ENCODE data around the gene WNT4.
A peak's percentile ranks its signal among the peaks of the same experiment; 100 is the strongest.

Gene WNT4

DNA sequence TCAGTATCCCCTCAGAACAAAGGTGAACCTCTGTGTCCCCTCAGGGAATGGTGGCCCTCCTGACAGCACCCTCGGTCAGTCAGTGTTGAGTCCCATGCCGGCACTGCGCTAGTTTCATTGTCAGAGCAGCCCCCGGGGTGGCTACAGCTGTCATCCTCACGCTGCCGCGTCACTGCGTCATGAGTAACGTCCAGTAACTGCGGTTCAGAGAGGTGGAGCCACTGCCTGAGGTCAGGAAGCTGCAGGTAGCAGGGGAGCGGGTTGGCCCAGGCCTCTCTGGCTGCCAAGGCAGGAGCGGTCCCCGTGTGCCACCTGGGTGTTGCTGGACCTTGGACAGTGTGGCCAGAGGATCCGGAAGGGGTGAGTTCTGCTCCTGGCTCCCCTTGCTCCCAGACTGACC lies 20.2 kb upstream of the WNT4 start:
- no peak for DNase-seq

DNA sequence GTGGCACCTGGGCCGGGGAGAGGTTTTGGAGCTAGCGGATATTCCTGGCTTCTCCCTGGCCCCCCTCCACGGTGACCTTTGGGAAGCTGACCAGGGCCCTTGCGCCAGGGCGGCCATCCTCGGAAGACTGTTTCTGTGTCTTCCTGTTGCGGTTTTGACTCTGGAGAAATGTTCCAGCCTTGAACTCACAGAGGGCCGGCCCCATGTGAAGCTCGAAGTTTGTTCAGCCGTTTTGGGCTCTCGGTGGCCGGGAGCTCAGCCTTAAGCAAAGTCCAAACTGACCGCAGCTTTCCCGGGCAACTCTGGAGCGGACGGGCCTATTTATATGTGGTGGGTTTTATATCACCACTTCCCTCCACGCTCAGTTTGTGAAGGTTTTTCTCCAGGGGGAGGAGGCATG lies 17.0 kb upstream of the WNT4 start:
- no peak for DNase-seq

DNA sequence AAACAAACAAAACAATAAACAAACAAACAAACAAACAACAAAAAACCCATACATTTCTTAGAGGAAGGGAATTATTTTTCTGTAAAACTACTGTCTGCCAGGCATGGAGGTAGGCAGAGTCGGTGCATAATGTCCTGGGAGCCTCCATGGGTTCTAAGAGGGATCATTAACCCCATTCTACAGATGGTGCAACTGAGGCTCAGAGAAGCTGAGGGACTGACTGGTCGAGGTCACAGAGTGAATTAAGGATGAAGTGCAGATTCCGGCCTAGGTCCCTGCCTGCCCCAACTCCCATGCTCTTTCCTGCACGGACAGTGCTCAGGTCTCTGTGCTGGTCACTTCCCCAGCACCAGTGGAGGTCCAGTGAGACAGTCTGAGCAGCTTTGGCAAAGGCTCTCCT lies 15.8 kb upstream of the WNT4 start:
- DNase-seq: no peak

DNA sequence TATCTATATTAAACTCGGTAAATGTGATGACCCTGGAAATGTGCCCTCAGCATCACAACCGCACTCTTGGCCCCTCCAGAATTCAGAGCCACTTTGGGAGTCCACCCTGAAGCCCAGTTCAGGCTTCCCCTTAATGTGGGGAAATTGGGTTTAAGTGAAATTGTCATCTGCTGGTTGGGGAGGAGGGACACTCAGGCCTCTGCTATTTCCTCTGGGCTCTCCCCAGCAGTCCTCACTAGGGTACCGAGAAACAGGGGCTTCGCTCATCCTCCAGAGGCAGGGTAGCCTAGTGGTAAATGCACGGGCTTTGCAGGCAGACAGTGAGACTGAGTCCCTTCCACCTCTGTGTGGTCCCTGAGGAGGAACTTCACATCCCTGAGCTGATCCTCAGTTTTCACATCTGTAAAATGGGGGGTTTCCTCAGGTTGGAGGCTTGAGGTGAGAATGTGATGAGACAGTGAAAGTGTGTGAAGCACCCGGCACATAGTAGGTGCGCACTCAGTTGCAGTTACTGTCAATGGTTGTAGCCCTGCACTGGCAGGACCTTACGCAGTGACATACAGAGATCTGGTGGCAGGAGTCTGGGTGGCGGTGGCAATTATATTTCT lies 14.6 kb upstream of the WNT4 start:
- DNase-seq: no peak

DNA sequence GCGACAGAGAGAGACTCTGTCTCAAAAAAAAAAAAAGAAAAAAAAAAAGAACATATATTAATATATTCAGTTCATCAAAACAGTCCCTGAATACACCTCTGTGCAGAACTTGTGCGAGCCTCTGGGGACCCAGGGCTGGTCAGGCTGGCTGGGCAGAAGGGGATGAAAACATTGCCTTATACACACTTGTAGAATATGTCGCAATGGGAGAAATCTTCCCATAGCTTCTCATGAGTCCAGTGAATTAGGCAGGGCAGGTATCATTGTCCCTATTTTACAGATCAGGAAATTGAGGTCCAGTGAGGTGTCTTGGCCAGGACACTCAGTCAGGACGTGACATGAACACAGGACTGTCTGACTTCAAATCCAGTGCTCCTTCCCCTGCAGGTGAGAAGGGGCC lies 12.6 kb upstream of the WNT4 start:
- DNase-seq: no peak

DNA sequence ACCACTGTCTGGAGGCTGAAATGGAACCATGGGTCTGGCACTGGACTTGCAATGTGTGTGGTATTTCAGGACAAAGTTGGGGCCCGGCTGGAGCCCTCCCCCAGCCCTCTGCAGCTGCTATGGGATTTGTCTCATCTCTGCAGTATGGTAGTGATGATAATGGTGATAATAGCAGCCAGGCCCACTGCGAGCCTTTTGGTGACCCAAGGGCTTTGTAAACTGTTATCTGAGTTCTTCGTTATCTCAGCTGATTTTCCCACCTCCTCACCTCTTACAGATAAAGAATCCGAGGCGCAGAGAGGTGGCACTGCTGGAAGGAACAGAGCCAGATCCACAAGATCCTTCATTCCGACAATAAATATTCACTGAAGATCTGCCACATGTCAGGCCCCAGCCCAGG lies 11.7 kb upstream of the WNT4 start:
- no peak for DNase-seq

DNA sequence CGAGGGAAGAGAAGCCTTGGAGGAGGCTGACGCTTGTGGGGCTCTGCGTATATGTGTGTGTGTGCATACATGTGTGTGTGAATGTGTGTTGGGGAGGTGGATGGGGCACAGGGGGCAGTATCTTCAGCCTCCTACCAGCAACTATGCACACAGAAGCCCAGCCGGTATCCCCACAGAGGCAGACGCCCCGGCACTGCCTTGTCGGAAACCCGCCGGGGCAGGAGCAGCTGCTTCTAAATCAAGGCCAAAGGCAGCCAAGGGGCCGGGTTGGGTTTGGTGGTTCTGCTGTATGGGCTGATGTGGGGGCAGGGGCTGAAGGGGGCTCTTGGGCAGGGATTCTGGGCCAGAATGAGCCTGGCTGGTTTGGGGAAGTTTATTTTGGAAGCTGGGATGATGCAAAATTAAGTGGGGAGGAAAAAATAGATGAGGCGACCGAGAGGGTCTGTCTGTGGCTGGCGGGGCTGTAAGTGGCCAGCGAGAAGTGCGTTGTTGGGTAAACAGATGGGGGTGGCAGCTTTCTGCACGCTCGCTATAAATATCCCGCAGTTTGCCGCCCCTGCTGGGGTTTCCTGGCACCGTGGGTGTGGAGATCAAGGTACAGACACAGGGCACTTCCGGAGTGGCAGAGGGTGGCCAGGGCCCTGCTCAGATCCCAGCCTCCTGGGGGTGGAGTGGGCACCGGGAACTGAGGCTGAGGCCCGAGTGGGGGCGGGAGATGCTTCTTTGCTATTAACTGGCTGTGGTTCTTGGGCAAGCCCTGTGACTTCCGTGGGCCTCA lies 11.0 kb upstream of the WNT4 start:
- DNase-seq: no peak

DNA sequence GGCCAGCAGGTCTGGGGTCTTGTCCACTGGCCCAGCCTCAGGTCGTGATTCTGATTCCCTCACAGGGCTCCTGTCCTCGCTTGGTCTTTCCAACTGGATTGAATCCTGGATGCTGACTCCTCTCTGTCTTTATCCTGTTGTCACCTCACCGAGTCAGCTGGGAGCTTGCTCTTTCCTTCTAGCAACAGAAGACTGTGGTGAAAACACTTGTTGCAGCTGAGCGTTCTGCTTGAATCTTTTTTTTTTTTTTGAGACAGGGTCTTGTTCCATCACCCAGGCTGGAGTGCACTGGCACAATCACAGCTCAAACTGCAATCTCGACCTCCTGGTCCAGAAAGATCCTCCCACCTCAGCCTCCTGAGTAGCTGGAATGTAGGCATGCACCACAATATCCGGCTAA lies 8.0 kb upstream of the WNT4 start:
- no peak for DNase-seq

DNA sequence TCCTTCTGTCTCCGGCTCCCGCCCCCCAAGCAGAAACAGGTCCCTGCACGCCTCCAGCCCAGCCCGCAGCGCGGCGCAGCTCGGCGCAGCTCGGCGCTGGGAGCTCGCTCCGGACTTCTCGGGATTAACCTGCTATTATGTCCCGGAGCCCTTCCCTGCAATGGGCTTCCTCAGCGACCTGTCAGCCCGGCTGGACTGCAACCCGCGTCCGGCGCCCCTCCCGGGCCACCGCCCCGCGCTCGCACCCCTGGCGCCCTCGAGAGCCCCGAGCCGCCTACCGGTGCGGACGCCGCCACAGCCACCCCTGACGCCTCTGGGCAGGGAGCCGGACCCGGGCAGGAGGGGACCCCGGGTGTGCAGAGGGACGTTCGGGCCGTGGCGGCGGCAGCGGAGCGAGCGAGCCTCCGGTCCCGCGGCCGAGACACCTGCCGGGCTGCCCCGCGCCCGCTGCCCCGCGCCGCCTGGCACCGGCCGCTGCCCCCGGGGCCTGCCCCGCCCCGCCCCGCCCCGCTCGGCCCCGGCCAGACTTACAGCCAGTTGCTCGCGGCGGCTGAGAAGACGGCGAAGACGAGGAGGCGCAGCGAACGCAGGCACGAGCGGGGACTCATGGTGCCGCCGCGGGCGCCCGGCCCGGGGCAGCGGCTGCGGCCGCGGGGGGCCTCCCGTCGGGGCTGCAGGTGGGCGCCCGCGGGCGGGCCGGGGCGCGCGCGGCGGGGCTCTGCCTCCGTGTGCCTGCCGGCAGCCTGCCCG lies 407 bp downstream of the WNT4 start:
- DNase-seq: peak; percentile 64

DNA sequence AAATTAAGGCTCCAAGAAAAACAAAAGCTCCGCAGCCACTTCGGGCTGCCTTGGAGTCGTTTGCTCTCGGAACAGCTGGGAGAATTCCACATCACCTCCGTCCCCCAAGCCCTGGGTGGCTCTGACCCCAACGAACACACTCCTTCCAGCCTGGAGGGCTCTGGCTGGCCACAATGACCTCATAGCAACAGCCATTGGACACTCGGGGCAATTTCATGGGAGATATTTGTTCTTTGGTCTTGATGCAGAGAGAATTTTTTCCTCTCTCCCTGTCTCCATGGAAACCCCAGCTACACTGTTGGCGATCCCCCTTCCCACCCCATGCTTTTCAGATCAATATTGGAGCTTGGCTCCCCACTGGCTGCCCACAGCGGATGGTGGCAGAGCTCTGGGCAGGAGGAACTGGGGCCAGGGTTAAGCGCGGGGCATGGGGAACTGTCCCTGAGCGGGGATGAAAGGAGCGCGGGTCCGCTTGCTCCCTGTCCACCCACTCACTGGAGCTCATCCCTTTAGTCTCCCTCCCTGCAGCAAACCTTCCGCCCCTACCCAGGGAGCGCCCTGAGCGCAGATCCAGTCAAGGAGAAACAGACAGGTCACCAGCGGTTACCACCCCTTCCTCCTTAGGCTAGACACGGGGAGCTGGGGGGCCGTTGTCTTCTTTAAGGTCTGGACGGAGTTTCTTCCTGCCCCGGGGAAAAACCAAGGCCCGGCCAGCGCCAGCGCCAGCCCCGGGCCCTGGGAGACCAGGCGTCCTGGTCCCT lies 1.2 kb downstream of the WNT4 start:
- DNase-seq: no peak

DNA sequence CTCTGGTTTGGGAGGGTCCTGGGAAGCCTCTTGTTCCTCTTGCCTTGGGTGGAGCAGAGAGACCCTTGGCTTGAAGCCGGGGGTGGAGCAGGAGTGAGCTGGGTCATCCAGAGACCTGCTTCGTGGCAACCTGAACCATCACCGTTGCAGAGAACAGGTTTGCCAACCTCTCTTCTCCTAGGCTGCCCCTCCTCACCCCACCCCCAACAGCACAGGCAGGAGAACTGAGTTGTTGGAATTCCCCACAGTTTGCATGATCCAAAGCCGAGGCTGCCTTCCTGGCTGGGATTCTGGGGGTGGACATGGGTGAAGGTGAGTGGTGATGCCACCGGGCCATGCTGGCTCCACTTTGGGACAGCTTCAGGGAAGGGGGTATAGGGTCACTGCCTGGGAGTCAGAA lies 2.2 kb downstream of the WNT4 start:
- DNase-seq: no peak

DNA sequence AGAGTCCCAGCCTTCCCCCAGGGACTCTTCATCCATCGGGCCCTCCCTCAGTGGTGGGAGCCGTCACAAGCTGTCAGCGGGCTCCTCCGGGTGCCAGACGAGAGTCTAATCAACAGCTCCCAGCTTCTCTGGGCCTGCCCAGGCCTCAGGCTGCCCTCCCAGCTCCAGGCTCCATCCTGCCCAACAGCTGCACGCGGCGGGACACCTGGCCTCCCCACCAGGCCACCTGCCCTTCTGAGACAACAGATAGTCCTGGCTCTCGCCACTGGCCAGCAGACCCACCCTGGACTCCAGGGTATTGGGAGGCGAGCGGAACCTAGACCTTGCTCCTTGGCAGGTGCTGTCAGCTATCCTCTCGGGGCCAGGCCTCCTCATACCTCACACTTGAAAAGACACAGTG lies 3.1 kb downstream of the WNT4 start:
- DNase-seq: peak; percentile 12

DNA sequence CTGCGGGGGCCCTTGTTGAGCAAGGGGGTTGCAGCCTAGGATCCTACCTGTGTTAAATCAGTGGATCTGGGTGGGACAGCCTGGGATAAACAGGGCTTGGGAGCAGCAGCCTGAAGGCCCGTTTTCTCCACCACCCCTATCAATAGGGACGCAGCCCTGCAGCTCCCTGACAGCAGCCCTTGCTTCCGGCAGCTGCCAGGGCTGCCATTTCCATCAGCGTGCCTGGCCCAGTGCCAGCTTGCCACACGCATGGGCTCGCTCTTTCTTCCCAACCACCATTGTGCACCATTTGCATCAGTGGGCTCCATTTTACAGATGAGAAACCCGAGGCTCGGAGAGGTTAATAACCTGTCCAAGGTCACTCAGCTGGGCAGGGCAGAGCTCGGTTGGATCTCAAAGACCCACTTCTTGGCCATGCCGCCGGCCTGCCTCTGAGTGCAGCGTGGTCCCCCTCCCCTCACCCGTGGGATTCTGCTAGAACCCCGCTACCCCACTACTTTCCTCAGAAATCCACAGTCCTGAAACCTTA lies 3.8 kb downstream of the WNT4 start:
- DNase-seq: peak; percentile 71

DNA sequence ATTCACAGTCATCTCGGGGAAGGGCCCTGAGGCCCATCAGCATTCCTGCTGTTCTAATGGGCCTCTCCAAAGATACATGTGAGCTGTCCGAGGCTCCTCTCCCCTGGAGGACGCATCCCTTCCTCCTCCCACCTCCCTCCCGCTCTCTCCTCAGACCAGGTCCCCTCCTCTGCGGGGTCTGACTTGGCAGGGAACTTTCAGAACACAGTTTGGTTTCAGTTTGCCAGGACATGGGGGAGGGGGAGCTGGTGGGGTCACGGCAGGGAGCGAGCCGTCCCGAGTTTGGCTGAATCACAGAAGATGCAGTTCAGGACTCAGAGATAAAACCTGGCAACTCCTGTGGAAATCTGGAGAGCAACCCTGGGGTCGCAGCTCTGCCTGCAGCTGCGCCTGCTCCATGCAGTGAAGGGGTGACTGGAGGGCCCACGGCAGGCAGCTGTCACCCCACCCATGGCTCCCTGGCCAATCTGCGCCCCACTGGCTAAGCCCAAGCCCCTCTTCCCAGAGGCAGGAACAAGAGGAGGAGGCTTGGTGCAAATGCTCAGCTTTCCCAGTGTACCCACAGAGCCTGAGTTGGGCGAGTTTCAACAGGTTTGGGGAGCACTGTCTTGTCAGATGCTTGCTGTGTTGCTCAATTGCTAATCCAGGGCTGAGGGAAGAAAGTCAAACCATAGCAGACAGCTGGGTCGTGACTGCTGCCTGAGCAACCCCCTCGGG lies 5.7 kb downstream of the WNT4 start:
- peak; percentile 24 for DNase-seq

DNA sequence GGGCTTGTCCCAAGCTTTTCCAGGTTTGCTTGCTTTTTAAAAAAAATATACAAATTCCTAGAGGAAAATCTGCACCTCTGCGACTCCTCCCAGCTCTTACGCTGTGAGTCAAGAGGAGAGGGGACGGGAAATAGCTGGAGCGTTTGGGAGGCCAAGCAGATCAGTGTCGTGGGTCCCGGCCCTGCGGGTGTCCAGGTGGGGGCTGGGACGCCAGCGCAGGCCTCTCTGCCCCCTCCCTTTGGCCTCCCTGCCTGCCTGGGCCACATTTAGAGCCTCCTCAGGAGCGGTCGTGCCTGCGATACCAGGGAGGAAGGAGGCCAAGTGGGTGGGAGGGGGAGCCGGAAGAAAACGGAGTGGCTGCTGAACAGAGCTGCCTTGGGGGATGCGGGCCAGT lies 9.0 kb downstream of the WNT4 start:
- DNase-seq: no peak

DNA sequence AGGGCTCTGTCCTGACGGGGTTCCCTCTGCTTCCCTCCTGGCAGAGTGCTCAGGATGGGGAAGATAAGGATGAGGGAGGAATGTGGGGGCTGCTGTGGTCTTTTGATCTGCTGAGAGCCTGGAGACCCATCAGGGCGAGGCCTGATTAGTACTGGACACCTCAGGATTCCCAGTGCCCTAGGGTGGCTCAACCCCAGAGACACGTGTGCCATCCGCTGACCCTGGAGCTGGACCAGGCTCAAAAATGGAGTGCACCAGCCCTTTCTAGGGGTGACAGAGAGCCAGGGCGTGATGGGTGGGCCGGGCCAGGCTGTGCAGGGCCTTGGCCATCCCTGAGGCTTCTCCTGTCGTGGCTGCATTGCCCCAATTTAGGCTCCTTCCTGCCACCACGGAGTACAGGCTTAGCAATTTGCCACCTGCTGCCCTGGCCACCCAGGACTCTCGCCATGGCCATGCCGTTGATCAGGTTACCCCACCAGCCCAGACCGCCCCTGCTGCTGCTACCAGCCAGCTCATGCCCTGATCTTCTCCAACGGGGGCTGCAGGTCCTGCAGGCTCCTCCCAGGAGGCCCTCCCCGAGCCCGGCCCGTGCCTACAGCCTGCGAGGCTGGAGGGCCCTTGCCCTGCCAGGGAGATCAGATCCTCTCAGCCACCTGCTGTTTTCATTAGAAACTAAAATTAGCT lies 9.5 kb downstream of the WNT4 start:
- DNase-seq: no peak

DNA sequence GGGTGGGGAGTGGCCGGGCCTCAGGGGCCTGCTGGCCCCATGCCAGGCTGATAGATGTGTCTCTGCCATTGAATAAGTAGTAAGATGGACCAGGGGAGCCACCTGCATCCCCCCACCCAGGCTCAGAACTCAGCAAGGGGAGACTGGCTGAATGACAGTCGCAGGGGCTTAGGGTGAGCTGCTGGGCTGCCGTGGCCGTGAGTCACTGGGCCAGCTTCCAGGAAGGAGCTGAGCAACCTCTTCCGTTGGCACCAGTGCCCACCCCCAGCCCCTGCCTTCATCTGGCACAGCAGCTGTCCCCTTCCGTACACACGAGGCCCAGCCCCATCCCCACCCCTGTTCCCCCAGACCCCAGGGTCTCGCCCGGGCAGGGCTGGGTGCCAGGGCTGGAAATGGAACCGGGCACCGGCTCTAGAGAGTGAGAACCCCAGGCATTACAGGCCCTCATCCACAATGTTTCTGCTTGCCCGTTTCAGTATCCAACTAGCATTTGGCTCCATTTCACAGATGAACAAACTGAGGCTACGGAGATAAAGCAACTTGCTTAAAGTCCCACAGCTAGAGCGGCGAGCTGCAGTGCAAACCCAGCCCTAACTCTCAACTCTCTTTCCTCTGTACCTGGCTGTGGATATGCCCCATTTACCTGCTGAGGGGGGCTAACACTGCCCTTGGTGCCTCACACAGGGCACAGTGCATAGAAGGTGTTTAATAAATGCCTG lies 10.2 kb downstream of the WNT4 start:
- DNase-seq: peak; percentile 11

DNA sequence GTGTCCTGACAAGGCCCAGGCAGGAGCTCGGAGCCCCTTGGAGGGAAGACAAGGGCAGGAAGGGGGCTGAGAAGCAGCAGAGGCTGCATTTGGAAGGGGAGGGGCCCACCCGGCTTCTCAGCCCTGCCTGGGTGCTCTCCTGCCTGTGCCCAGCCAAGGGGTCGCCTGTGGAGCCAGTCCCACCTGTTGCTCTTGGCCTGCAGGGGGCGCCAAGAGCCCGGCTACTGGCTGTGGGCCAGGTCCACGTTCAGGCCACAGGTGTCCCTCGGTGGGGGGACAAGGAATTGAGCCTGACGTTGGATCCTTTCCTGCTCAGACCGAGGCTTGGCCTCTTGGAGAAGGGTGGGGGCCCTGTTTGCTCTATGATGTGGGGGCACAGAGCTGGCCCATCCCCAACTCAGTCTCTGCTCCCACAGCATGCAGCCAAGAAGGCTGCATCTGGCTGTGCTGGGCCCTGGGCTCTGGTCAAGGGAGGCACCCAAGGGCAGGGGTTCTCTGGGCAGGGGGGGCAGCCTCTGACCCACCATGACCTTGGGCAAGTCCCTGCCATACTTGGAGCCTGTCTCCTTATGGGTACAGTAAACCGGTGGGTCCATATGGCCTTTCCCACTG lies 10.9 kb downstream of the WNT4 start:
- peak; percentile 77 for DNase-seq

DNA sequence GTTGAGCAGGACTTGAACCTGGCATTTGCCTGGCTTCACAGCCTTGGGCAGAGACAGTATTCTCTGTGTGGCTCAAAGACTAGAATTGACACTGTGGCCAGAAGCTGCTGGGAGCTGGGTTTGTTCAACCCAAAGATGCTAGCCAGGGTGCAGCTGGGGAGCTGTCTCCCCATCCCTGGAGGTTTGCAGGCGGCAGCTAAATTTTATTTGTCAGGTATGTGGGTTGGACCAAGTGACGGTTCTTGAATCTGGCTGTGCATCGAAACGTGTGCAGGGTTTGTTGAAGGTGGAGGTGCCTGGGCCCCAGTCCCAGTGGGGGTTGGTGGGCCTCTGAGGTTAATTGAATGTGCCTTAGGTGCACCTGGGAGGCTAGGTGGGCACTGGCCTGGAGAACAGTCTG lies 11.8 kb downstream of the WNT4 start:
- DNase-seq: no peak

DNA sequence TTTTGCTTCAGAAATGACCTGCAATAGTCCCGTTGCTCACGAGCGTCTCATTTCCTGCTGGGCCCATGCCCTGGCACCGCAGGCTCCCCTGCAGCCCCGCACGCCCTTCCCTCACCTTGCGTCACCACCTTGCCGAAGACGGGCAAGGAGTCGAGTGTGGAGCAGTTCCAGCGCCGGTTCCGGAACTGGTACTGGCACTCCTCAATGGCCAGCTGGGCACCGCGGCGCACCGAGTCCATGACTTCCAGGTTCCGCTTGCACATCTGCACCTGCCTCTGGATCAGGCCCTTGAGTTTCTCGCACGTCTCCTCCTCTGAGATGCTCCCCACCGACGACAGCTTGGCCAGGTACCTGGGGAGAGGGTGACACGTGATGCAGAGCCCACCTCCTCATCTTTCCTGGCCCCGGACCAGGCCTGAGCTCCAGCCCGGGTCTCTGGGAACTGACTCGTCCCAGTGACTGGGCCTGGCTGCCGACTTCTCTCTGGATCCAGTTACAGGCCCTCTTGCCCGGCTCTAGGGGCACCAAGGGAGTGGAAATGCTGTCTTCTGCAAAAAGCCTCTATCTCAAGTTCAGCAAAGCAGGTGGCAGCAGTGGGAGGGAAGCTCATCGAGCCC lies 13.3 kb downstream of the WNT4 start:
- DNase-seq: no peak
